A172 (cell line): ENCODE results near the gene ATP8B4. TPM values are rescaled to one million over a fixed set of nuclear protein-coding genes. Genes with fewer than 3 reads are reported as not detected.
"Not testable (repeated sequence)": the region's sequence is repeated elsewhere in the genome, so short reads cannot be mapped to it uniquely, and the experiment has no call there.

Experiments
- DNase-seq: peaks from one replicate; pipeline ENCODE4 v3.0.0-alpha.2; 2015; ENCODE audit warnings: low spot score
- total RNA-seq: library from RNA; depleted of rRNA; stranded (reverse); fragments of >200 nt; shearing (Covaris generic); gene quantifications from 2 replicates; pipeline ENCODE4 v1.2.3, GENCODE V29; 2014

Gene ATP8B4
- total RNA-seq, 1 experiment from 2014 or later = 0.34 TPM

DNA sequence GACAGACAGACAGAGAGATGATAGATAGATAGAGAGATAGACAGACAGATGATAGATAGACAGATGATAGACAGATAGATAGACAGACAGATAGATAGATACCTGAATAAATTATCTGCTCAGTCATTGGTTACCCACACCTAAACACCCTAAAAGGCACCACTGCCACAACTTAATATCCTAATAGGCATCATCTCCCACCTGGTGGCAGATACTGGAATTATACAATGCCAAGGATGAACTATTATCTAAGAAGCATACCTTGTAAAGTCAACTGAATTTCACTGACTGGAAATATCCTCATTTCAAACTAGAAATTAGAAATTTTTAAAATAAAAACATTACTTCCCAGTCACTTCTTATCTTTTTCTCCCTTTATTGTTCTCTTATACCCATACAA, 19.4 kb upstream of the ATP8B4 start:
- DNase-seq = no peak

DNA sequence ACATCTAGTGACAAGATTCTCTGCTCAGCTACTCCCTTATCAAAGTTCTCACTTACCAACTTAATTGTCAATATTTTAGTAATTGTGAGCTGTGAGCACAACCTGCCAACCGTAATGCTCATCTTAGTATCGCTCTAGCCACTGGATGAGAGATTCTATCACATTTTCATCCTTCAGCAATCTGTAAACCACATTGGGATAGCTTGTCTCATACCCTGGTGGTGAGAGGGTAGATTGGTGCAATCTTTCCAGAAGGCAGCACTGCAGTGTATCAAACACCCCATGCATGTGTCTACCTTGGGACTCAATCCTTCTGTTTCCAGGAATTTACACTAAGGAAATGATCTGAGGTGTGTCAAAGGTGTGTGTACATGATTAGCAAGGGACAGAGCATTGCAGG, 18.9 kb upstream of the ATP8B4 start:
- DNase-seq = no peak

GRCh38 chr15:50137330-50137761, 18.3 kb upstream of the ATP8B4 start:
- DNase-seq = peak; percentile 94

GRCh38 chr15:50135031-50135551, 16.1 kb upstream of the ATP8B4 start:
- peak; percentile 42 for DNase-seq

GRCh38 chr15:50134524-50135024, 15.5 kb upstream of the ATP8B4 start:
- peak; percentile 71 for DNase-seq

DNA sequence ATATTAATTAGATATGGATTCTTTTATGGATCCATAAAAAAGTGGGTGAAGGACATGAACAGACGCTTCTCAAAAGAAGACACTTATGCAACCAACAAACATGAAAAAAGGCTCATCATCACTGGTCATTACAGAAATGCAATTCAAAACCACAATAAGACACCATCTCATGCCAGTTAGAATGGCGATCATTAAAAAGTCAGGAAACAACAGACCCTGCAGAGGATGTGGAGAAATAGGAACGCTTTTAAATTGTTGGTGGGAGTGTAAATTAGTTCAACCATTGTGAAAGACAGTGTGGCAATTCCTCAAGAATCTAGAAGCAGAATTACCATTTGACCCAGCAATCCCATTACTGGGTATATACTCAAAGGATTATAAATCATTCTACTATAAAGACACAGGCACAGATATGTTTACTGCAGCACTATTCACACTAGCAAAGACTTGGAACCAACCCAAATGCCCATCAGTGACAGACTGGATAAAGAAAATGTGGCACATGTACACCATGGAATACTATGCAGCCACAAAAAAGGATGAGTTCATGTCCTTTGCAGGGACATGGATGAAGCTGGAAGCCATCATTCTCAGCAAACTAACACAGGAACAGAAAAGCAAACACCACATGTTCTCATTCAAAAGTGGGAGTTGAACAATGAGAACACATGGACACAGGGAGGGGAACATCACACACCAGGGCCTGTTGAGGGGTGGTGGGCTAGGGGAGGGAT, 13.4 kb upstream of the ATP8B4 start:
- not testable (repeated sequence) for DNase-seq

GRCh38 chr15:50131617-50132016, 12.6 kb upstream of the ATP8B4 start:
- DNase-seq = no peak

- DNase-seq = no peak
Observed at GRCh38 chr15:50128266-50128665, 9.2 kb upstream of the ATP8B4 start.

DNA sequence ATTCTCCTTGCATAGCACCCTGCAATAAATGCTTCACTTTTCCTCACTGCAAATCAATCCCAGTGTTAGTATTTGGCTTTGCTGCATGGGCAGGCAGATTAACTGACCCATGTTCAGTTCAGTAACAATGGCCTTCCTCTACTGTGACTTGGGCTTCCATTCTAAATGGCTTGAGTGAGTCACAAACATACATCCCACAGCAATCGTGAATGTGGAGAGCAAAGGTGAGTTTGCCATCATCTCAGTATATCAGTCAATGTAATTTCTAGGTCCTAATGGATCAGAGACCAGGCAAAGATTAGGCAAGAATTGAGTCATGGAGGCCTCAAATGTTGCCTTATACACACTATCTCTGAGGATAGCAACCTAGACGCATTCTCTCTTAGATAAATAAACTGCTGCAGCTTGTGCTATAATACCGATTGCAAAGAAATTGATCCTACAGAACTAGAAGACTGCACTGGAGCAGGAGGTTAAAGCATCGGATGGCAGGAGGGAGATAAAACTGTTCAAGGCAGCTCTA, 8.3 kb upstream of the ATP8B4 start:
- DNase-seq = no peak

DNA sequence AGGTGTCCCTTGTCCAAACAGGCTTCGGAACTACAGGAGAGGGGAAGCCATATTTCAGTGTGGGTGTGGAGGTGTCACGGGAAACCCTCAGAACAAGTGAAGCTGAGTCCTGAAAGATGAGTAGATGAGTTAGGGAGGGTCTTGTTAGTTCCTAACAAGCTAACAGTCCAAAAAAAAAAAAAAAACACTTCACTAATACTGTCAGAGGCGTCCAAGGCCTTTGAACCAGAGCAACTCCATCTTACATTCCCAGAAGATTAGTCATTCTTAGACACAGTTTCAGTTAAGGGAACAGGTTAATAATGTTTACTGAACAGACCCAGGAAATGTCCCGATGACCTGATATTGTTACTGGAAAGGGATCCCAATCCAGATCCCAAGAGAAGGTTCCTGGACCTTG, 7.0 kb upstream of the ATP8B4 start:
- no peak for DNase-seq

- no peak for DNase-seq
Observed at GRCh38 chr15:50124631-50125030, 5.6 kb upstream of the ATP8B4 start.

GRCh38 chr15:50123861-50124557, 5.0 kb upstream of the ATP8B4 start:
- no peak for DNase-seq

GRCh38 chr15:50120729-50121128, 1.7 kb upstream of the ATP8B4 start:
- no peak for DNase-seq

DNA sequence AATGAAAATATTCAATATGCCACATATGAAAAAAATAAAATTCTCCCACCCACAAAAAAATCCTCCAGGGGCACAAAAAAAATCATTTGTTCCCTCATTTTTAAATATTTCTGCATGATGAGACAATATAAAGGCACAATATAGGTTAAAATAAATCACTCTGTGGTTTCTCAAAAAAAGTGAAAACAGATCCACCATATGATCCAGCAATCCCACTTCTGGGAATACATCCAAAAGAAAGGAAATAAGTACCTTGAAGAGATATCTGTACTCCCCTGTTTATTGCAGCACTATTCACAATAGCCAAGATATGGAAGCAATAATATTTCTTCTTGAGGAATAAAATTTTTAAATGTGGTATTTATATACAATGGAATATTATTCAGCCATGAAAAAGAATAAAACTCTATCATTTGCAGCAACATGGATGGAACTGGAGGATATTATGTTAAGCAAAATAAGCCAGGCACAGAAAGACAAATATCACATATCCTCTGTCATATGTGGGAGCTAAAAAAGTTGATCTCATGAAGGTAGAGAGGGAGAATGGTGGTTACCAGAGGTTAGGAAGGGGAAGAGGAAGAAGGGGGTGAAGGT, 1.5 kb downstream of the ATP8B4 start:
- DNase-seq = no peak

DNA sequence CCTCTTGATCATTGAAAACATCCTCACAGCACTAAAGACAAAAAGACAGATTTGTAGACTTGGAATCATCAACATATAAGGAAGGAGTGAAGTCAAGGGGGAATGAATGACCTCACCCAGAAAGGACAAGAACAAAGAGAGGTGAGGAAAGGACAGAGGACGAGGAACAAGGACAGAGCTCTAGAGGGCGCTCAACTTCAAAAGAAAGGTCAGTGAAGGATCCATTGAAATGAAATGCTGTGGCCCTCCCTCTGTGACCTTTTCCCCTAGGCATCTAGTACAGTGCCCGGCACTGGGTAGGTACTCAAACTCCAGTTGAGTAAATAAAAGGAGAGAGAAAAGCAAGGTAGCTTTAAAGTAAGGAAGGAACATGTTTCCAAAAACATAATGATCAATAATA, 2.6 kb downstream of the ATP8B4 start:
- peak; percentile 60 for DNase-seq

DNA sequence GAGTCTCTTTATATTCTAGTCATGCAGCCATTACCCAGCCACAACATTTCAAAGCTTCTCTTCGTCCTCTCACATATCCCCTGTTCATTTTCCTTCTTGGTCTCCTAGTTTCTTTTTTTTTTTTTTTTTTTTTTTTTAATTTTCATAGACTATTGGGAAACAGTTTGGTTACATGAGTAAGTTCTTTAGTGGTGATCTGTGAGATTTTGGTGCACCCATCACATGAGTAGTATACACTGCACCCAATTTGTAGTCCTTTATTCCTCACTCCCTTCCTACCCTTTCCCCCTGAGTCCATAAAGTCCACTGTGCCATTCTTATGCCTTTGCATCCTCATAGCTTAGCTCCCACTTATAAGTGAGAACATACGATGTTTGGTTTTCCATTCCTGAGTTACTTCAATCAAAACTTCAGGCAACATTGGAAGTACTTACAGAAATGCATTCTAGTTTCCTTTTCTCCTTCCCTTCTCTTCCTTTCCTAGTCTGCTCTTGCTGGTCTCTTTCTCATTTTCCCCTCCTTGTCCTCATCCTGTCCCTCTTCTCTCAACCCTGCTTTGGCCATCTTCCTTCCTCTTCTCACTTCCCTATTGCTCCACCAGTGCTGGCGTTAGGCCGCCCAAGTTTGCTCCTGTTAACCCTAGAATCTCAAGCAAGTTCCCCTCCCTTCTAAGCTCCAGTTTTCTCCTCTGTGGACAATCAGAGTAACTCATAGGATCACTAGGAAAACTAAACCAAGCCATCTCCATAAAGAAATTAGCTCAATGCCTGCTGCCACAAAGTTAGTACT, 4.8 kb downstream of the ATP8B4 start:
- DNase-seq = no peak

DNA sequence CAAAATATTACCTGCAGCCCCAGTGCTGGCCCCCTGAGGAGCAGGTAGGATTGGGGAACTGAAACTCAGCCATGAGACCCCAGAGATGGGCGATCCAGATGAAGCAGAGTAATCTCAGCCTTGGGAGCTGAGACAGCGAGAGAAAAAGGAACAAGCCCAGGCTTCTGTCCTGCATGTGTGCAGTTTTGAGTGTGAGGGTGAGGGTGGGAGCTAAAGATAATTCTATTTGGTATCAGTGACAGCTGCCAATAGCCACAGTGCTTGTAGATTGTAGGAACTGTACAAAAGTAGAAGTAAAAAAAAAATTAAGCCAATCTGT, 5.9 kb downstream of the ATP8B4 start:
- no peak for DNase-seq

- no peak for DNase-seq
Observed at GRCh38 chr15:50112488-50113186, 6.4 kb downstream of the ATP8B4 start.

- DNase-seq = no peak
Observed at GRCh38 chr15:50110285-50110684, 8.7 kb downstream of the ATP8B4 start.

- no peak for DNase-seq
Observed at GRCh38 chr15:50109076-50109987, 9.7 kb downstream of the ATP8B4 start.
